Erythroblast (primary cell): ENCODE data around the gene SPG11.

Experiments
- GATA1 ChIP-seq: IDR thresholded peaks from 2 replicates; pipeline ENCODE4 v1.6.1; 2011; ENCODE audit warnings: low read depth, mild to moderate bottlenecking, control low read depth, low read length, moderate library complexity
- POLR2A ChIP-seq: IDR thresholded peaks from 2 replicates; pipeline ENCODE4 v1.6.1; 2011; ENCODE audit warnings: mild to moderate bottlenecking, low read length

DNA sequence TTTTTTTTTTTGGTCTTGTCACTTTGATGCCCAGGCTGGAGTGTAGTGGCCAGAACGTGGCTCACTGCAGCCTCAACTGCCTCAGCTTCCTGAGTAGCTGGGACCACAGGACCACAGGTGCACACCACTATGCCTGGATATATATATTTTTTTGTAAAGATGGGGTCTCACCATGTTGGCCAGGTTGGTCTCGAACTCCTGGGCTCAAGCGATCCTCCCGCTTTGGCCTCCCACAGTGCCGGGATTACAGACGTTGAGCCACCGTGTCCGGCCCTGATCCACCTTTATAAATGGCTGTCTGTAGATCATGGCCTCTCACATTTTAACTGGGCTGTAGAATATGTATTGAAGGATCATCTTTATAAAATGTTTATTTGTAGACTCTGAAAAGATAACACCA, 128.4 kb downstream of the SPG11 start:
- TF ChIP-seq POLR2A (no peak), GATA1 (no peak)
